Pons (tissue), 1 donor: Measurements from ENCODE around the gene TEX54.
"Not testable (repeated sequence)": the region's sequence is repeated elsewhere in the genome, so short reads cannot be mapped to it uniquely, and the experiment has no call there.

Experiments
- DNase-seq: peaks from one replicate; pipeline ENCODE4 v3.0.0-alpha.2; 2016; ENCODE audit warnings: low spot score

Gene TEX54

GRCh38 chr11:62855571-62856332 is 23.1 kb upstream of the TEX54 start:
- DNase-seq: peak; percentile 93

- DNase-seq: no peak
These were observed 22.4 kb upstream of the TEX54 start for GRCh38 chr11:62854825-62855570.

DNA sequence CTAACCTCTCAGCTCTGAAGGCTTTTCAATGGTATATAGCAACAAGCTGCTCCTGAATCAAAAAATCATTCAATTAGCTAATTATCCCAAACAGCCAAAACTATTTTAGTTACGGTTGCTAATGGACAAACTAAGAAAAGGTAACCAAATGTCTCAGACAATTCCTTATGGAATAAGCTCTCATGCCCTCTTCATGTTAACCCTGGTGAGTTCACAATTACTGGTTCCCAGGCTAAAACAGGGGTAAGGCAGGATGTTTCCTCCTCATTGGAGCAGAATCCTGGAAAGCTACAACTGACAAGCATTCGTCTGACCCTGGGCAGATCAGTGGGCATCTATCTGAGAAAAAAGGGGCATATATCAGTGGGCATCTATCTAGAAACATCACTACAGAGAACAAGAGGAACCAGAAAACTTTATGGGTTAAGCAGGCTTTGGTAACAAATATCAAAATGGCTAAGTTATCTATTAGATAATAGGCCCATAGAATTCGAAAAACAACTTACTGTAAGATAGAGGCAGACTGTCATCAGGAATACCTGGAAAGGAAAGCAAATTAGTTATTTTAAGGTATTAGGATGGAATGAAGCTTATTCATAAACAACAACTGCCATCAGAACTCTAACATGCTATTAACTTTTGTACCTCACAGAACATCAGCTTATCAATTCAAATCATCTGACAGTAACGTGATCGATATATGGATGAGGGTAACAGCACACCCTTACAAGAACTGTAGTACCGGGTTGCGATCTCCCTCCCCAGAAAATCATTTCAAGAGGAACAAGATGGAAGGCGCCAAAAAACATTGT is 21.6 kb upstream of the TEX54 start:
- no peak for DNase-seq

- DNase-seq: no peak
These were observed 20.8 kb upstream of the TEX54 start for GRCh38 chr11:62853279-62853965.

GRCh38 chr11:62852523-62853188 is 20.0 kb upstream of the TEX54 start:
- DNase-seq: no peak

DNA sequence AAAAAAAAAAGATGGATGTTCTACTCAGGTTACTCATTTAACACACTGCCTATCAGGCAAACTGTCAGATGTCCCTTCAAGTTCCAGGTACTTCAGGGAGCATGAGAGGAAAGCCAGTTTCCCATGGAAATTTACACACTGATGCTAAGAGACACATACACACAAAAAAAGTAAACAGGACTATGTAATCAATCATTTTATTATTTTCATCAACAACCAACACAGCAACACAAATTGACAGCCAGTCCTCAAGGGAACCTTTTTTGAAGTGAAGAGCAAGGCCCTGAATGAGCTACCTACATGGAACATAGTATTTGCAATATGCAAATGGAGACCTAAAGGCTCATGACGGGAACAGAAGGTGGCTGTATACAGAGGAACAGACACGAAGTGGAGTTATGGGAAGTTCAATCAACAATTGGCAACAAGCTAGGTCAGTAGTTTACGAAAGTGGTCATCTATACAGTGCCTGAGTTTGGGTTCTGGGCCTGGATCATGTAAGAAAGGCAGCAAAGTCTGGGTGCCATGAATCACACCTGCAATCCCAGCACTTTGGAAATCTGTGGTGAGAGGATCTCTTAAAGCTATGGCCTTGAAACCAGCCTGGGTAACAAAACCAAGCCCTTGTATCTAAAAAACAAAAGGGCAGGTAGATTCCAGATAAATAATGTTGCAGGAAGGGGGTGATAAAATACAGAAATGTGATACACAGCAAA is 19.3 kb upstream of the TEX54 start:
- no peak for DNase-seq

- DNase-seq: no peak
These were observed 18.5 kb upstream of the TEX54 start for GRCh38 chr11:62850911-62851806.

DNA sequence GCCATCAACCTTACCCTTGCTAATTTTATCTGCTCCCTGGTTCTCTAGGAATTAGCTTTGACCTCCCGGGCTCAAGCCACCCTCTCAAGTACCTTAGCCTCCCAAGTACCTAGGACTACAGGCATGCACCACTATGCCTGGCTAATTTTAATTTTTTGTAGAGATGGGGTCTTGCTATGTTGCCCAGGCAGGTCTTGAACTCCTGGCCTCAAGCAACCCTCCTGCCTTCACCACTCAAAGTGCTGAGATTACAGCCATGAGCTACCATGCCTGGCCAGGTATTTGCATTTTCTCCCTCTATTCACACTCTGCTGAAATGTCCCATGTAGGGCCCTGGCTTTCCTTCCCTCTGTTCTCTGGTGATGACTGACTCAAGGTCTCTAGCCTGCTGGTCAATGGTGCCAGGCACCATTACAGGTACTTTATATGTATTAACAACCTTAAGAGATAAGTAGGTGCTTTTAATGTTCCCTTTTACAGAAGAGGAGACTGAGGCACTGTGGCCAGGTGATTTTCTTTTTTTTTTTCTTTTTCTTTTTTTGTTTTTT is 15.2 kb upstream of the TEX54 start:
- no peak for DNase-seq

- DNase-seq: no peak
These were observed 13.5 kb upstream of the TEX54 start for GRCh38 chr11:62846177-62846576.

GRCh38 chr11:62844154-62844553 is 11.5 kb upstream of the TEX54 start:
- no peak for DNase-seq

- DNase-seq: no peak
These were observed 10.8 kb upstream of the TEX54 start for GRCh38 chr11:62843466-62843865.

DNA sequence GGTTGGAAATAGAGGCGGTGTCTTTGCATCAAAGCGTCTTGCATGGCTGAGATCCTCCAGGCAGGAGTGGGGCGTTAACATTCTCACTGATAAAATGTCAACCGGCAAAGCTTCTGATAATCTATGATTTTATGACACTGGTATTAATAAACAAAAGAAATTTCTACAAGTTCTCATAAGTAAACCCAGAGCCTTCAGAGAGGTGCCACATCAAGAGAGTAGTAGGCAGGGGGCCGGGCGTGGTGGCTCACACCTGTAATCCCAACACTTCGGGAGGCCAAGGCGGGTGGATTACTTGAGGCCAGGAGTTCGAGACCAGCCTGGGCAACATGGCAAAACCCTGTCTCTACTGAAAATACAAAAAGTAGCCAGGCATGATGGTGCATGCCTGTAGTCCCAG is 10.2 kb upstream of the TEX54 start:
- not testable (repeated sequence) for DNase-seq

- DNase-seq: no peak
These were observed 9.6 kb upstream of the TEX54 start for GRCh38 chr11:62842171-62842741.

DNA sequence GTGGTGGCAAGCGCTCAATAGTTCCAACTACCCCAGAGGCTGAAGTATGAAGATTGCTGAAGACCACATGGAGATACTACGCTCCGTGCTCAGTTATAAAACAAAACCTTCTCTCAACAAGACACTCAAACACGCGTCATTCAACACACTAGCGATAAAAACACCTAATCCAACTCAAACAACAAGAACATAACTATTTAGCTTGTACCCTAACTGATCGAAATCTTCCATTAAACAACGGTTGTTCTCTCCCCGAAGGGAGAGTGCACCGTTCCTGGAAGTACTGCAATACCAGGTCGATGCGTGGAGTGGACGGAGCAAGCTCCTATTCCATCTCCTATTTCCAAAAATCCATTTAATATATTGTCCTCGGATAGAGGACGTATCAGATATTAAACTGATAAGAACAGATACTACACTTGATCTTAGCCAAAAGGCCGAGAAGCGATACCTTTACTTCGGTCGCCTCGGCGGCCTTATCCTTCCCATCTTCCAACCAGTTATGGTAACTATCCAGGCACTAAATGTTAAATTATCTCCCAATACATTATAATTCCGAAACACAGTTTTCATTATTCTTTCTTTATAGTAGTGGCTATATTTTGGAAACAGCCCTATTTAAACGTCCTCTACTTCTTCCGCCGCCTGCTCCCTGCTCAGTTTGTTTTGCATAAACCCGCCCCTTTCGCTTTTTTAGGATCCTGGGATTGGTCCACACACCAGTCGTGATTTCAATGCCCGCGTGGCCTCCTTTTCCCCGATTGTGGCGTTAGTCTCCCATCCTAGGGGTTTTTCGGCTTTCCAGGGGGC is 8.9 kb upstream of the TEX54 start:
- DNase-seq: peak; percentile 99

DNA sequence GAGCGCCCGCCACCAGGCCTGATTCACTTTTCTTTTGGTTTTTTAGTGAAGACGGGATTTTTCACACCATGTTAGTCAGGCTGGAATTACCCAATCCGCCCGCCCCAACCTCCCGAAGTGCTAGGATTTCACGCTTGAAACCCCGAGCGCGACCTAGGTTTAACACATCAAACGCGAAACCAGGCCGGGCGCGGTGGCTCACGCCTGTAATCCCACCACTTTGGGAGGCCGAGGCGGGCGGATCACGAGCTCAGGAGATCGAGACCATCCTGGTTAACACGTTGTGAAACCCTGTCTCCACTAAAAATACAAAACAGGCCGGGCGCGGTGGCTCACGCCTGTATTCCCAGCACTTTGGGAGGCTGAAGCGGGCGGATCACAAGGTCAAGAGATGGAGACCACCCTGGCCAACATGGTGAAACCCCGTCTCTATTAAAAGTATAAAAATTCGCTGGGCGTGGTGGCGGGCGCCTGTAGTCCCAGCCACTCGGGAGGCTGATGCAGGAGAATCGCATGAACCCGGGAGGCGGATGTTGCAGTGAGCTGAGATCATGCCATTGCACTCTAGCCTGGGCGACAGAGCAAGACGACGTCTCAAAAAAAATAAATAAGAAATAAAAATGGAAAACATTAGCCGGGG is 8.2 kb upstream of the TEX54 start:
- DNase-seq: not testable (repeated sequence)

DNA sequence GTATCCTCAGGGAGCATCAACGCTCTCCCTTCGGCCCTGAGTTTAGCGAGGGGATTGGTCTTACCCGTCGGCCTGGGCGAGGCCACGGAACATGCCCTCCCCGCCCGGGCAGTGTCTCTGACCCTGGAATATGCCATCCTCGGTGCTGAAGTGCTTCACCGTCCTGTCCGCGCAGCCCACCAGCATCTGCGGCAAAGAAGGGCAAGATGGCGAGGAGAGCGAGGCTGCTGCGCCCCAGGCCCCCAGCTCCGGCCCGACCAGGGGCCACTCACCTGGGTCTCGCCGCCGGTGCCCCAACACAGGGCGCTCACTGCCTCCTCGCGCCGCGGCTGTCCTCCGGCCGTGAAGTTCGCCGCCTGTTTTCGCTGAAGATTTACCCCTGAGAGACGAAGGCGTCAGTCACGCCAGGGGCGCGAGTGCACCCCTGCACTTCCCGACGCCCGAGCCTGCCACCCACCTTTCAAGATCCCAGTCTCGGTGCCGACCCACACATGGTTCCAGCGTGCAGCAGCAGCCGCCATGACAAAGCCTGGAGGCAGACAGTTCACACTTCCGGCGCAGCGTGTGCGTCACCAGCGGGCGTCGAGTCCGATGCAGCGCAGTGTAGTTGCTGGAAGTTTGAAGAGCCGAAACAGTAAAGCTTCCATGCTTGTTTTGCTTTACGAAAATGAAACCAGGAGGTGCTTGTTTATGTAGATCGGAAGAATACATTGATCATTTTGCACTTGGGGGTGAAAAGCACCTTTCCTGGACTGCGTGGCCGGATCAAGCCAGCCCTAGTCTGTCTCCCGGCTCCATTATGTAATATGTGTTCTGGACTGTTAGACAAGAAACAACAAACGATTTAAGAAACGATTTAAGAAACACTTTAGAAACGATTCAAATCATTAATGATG is 6.7 kb upstream of the TEX54 start, which contains the start of gene WDR74:
WDR74 (minus strand) TSS at position 541 of the 896 bp plus-strand sequence; CDS start at position 521, 20 bp downstream.
- DNase-seq: peak; percentile 95

GRCh38 chr11:62835336-62835735 is 2.7 kb upstream of the TEX54 start:
- no peak for DNase-seq
